K562 (cell line): ENCODE measurements around the gene CTNNB1. TPM values are rescaled to one million over a fixed set of nuclear protein-coding genes. Genes with fewer than 3 reads are reported as not detected.

Experiments used
- ATAC-seq: fragments of 200-7000 bp; cut with Tn5 transposase; 3 replicates; pipeline ENCODE4 v1.9.1; 2020; ENCODE audit warnings: moderate library complexity
- BruUV-seq: library from RNA; stranded (reverse); fragments of 400-500 nt; replicated peaks from 2 replicates; lab custom pipeline; 2021; lab: Mats Ljungman, UMichigan
- CTCF ChIA-PET: fragments of 300-600 bp; formaldehyde crosslinking; extraction: SDS; loops from one replicate; lab custom pipeline; 2021; ENCODE audit warnings: low intra/inter-chr PET ratio; lab: Yijun Ruan, JAX
- POLR2A ChIA-PET: fragments of 300-600, 350-650 bp; sonication (Branson Sonifier 250); formaldehyde crosslinking; extraction: SDS; loops from one replicate; lab custom pipeline; 2021; ENCODE audit warnings: antibody characterized with exemption, inconsistent platforms; lab: Yijun Ruan, JAX
- DNase-seq, 4 experiments: peaks; one replicate each; pipeline versions ENCODE4 v3.0.0 to v3.0.0-alpha.2; 2011 to 2018; ENCODE audit warnings: low spot score in 3 of 4, mixed read lengths in 3 of 4; ENCODE audit errors: extremely low read depth in 1 of 4
- FAIRE-seq: peaks from 2 replicates; lab custom pipeline; 2011; peaks lifted over from hg19 to GRCh38; lab: Jason Lieb, UNC
- H2AFZ ChIP-seq: 2 replicates; pipeline ENCODE4 v1.6.0; 2011; ENCODE audit warnings: low read depth, low read length, control low read depth, inconsistent platforms
- H3K27ac ChIP-seq: fragments of 200-600 bp; 3 replicates; pipeline ENCODE4 v1.8.0; 2011; ENCODE audit warnings: low read depth, mild to moderate bottlenecking, control low read depth, inconsistent platforms, low read length, moderate library complexity, mixed read lengths; ENCODE audit errors: extremely low read depth
- H3K27me3 ChIP-seq, 2 experiments: fragments of 300-600 bp in 1 of 2; 2 replicates in 1 of 2; 3 replicates in 1 of 2; pipeline versions ENCODE4 v1.6.0 to v1.8.0; 2011; ENCODE audit warnings: inconsistent platforms in 2 of 2, low read length in 2 of 2, mild to moderate bottlenecking in 1 of 2, mixed read lengths in 1 of 2, moderate library complexity in 1 of 2; ENCODE audit not compliant: control insufficient read depth in 2 of 2, insufficient read depth in 2 of 2
- H3K36me3 ChIP-seq: fragments of 300-600 bp; 3 replicates; pipeline ENCODE4 v1.8.0; 2011; ENCODE audit warnings: mild to moderate bottlenecking, low read length, inconsistent platforms; ENCODE audit not compliant: control insufficient read depth, insufficient read depth
- H3K4me1 ChIP-seq, 2 experiments: fragments of 200-600 bp in 1 of 2; replicated peaks in 1 of 2; 2 replicates in 1 of 2; 3 replicates in 1 of 2; pipeline versions ENCODE4 v1.5.1 to v1.8.0; 2011; ENCODE audit warnings: inconsistent platforms in 2 of 2, low read length in 2 of 2, mild to moderate bottlenecking in 1 of 2, mixed read lengths in 1 of 2, moderate library complexity in 1 of 2; ENCODE audit not compliant: control insufficient read depth in 2 of 2, insufficient read depth in 2 of 2
- H3K4me2 ChIP-seq: 2 replicates; pipeline ENCODE4 v1.6.1; 2011; ENCODE audit warnings: low read length, control low read depth, inconsistent platforms, mixed read lengths; ENCODE audit not compliant: insufficient read depth
- H3K4me3 ChIP-seq: fragments of 200-600 bp; sonication (generic), shearing (Covaris generic); 2 replicates; pipeline ENCODE4 v1.5.1; 2016; ENCODE audit warnings: control low read depth, inconsistent platforms
- H3K79me2 ChIP-seq: fragments of 200-600 bp; 3 replicates; pipeline ENCODE4 v1.8.0; 2011; ENCODE audit warnings: low read length, inconsistent platforms; ENCODE audit not compliant: control insufficient read depth, insufficient read depth
- H3K9ac ChIP-seq, 2 experiments: 2 replicates each; pipeline versions ENCODE4 v1.6.0 to v1.6.1; 2011; ENCODE audit warnings: low read depth in 2 of 2, low read length in 2 of 2, control low read depth in 1 of 2, inconsistent platforms in 1 of 2, mild to moderate bottlenecking in 1 of 2, mixed read lengths in 1 of 2; ENCODE audit not compliant: insufficient read depth in 1 of 2
- H3K9me1 ChIP-seq: one replicate; pipeline ENCODE4 v1.6.0; 2011; ENCODE audit warnings: inconsistent platforms, mild to moderate bottlenecking, low read length, moderate library complexity; ENCODE audit not compliant: control insufficient read depth, insufficient read depth
- H3K9me3 ChIP-seq: replicated peaks from 2 replicates; pipeline ENCODE4 v1.5.1; 2011; ENCODE audit warnings: low read depth, low read length, inconsistent platforms; ENCODE audit not compliant: control insufficient read depth, insufficient read depth
- H4K20me1 ChIP-seq: replicated peaks from 2 replicates; pipeline ENCODE4 v1.6.1; 2011; ENCODE audit warnings: low read length, inconsistent platforms, mixed read lengths; ENCODE audit not compliant: control insufficient read depth, insufficient read depth
- BRCA1 ChIP-seq, 2 experiments: fragments of 450-650 bp in 1 of 2; sonication (generic) in 1 of 2; formaldehyde crosslinking in 1 of 2; IDR thresholded peaks; 2 replicates each; pipeline versions ENCODE4 v1.5.0 to v1.6.1; 2017 to 2020; ENCODE audit warnings: mild to moderate bottlenecking in 1 of 2, missing genetic modification reagents in 1 of 2
- CREB3L1 ChIP-seq: fragments of 450-650 bp; IDR thresholded peaks from 2 replicates; pipeline ENCODE4 v1.6.1; 2014; ENCODE audit warnings: low read depth, mild to moderate bottlenecking, moderate library complexity, borderline replicate concordance
- E2F5 ChIP-seq: sonication (generic); formaldehyde crosslinking; IDR thresholded peaks from 2 replicates; pipeline ENCODE4 v1.8.0; 2022; ENCODE audit warnings: mild to moderate bottlenecking, missing genetic modification reagents
- E2F8 ChIP-seq: fragments of 450-650 bp; IDR thresholded peaks from 2 replicates; pipeline ENCODE4 v1.7.1; 2018; ENCODE audit warnings: mild to moderate bottlenecking, low read depth; ENCODE audit not compliant: partially characterized antibody
- FOS ChIP-seq: IDR thresholded peaks from 3 replicates; pipeline ENCODE4 v1.6.1; 2011; ENCODE audit not compliant: insufficient read length; ENCODE audit errors: extremely low read depth
- GABPB2 ChIP-seq: fragments of 250-450 bp; sonication (Bioruptor Pico); conservative IDR thresholded peaks from 2 replicates; pipeline ENCODE4 v1.5.1; 2021; ENCODE audit warnings: mild to moderate bottlenecking
- KLF1 ChIP-seq: fragments of 450-650 bp; IDR thresholded peaks from 2 replicates; pipeline ENCODE4 v1.6.1; 2016; ENCODE audit warnings: missing genetic modification characterization, missing compliant biosample characterization
- MIER1 ChIP-seq: fragments of 450-650 bp; IDR thresholded peaks from 2 replicates; pipeline ENCODE4 v1.6.1; 2016; ENCODE audit warnings: antibody characterized with exemption, mild to moderate bottlenecking, low read depth
- NR3C1 ChIP-seq: sonication (generic); formaldehyde crosslinking; IDR thresholded peaks from 2 replicates; pipeline ENCODE4 v1.8.1; 2022; ENCODE audit warnings: missing genetic modification reagents
- RBM14 ChIP-seq: fragments of 200-400 bp; formaldehyde crosslinking; IDR thresholded peaks from 2 replicates; pipeline ENCODE4 v1.6.1; 2018; ENCODE audit warnings: low read depth, mild to moderate bottlenecking, low read length, moderate library complexity, borderline replicate concordance; ENCODE audit not compliant: insufficient read depth
- RHOXF2B ChIP-seq: fragments of 250-450 bp; sonication (Bioruptor Pico); conservative IDR thresholded peaks from 2 replicates; pipeline ENCODE4 v1.5.1; 2021
- RNF2 ChIP-seq: sonication (generic); IDR thresholded peaks from 2 replicates; pipeline ENCODE4 v1.6.1; 2016
- SMAD3 ChIP-seq: fragments of 450-650 bp; formaldehyde crosslinking; conservative IDR thresholded peaks from 2 replicates; pipeline ENCODE4 v1.4.0; 2020; ENCODE audit warnings: mild to moderate bottlenecking
- SRSF1 ChIP-seq: fragments of 200-400 bp; formaldehyde crosslinking; IDR thresholded peaks from 2 replicates; pipeline ENCODE4 v1.6.1; 2017; ENCODE audit warnings: mild to moderate bottlenecking, low read depth, low read length, moderate library complexity
- TFAP4 ChIP-seq: sonication (generic); formaldehyde crosslinking; IDR thresholded peaks from 2 replicates; pipeline ENCODE4 v1.8.0; 2022; ENCODE audit warnings: missing genetic modification reagents, mild to moderate bottlenecking, moderate library complexity, borderline replicate concordance
- TGIF2 ChIP-seq: sonication (generic); formaldehyde crosslinking; IDR thresholded peaks from 2 replicates; pipeline ENCODE4 v1.8.1; 2022; ENCODE audit warnings: mild to moderate bottlenecking, missing genetic modification reagents, moderate library complexity
- ZNF780A ChIP-seq: fragments of 250-450 bp; sonication (Bioruptor Pico); IDR thresholded peaks from 2 replicates; pipeline ENCODE4 v1.5.0; 2021; ENCODE audit warnings: mild to moderate bottlenecking
- WGBS: fragments of 100-300 bp; shearing (Covaris generic); methylation state at CpG from one replicate; pipeline ENCODE4 v1.1.6; 2016; ENCODE audit warnings: low coverage, mixed read lengths; ENCODE audit not compliant: insufficient coverage; ENCODE audit errors: missing lambda C conversion rate; 5-methylcytosine and 5-hydroxymethylcytosine counted together
- in situ Hi-C: fragments of 300-500 bp; cut with MboI; formaldehyde crosslinking; loops from 4 replicates; pipeline ENCODE4 v1.15.0; 2018; ENCODE audit warnings: inconsistent platforms, mixed read lengths
- intact Hi-C: fragments of 100-400 bp; cut with micrococcal nuclease; formaldehyde crosslinking; loops from 2 replicates; pipeline ENCODE4 v1.14.2; 2022
- polyA plus RNA-seq, 8 experiments: library from polyadenylated mRNA; depleted of rRNA in 4 of 8; stranded (reverse) in 5 of 8; unstranded in 3 of 8; fragments of >200 nt; fragmentation: Nextera tagmentation in 2 of 8; fragmentation: Illumina TruSeq in 1 of 8; extraction: Ambion mirVana in 2 of 8; extraction: Trizol in 1 of 8; gene quantifications; 2 replicates each; pipeline versions ENCODE4 v1.2.1 to v1.2.3, GENCODE V29; 2011 to 2014; ENCODE audit warnings: inconsistent platforms in 1 of 8, missing spikeins in 1 of 8
- total RNA-seq, 7 experiments: library from RNA; depleted of rRNA in 6 of 7; stranded (reverse); fragments of >200 nt in 6 of 7; fragmentation: Illumina TruSeq in 2 of 7; extraction: Trizol in 2 of 7; gene quantifications; 2 replicates each; pipeline versions ENCODE4 v1.2.1 to v1.2.3, GENCODE V29; 2011 to 2021; ENCODE audit warnings: low replicate concordance in 1 of 7

The CTNNB1 gene
- total and polyA plus RNA-seq, 9 of the 15 experiments (the other 6 are each of a cell fraction or from before 2014, with no cell fraction given): 44.3 to 193 (median 154) TPM

GRCh38 chr3:41163421-41163820 lies 35.9 kb upstream of the CTNNB1 start:
- in situ Hi-C loops: no loop called here
- no peaks in the 10 kb centered on the region for H3K9me1 ChIP-seq
- no TSS peak for BruUV-seq
- no peak for DNase-seq
- H3K4me3 ChIP-seq: no peak overlapping the region
- TF ChIP-seq SRSF1: no peak
- no peak for TF ChIP-seq KLF1 (tag)
- TF ChIP-seq SMAD3 (CRISPR knock-in tag): no peak
- no peak for TF ChIP-seq RNF2
- TF ChIP-seq TFAP4 (CRISPR knock-in tag): no peak
- no peak for TF ChIP-seq RHOXF2B (CRISPR knock-in tag)
- no peak for TF ChIP-seq BRCA1 (IDR thresholded peaks at IDR 0.05)
- no peak for TF ChIP-seq BRCA1 (CRISPR knock-in tag; IDR thresholded peaks at IDR 0.05)
- TF ChIP-seq E2F5 (CRISPR knock-in tag): no peak
- TF ChIP-seq MIER1: no peak
- TF ChIP-seq RBM14: no peak
- no peak for TF ChIP-seq ZNF780A
- no peak for TF ChIP-seq CREB3L1
- no peak for TF ChIP-seq FOS
- TF ChIP-seq GABPB2: no peak
- TF ChIP-seq E2F8: no peak
- TF ChIP-seq NR3C1 (CRISPR knock-in tag): no peak
- no peak for TF ChIP-seq TGIF2
- no peaks in the 10 kb centered on the region for H4K20me1 ChIP-seq
- intact Hi-C loops: no loop called here
- ChIA-PET POLR2A (no interaction called here), CTCF (no interaction called here)
- no peak overlapping the region for H3K4me2 ChIP-seq
- H3K27ac ChIP-seq: no peak overlapping the region
- no peak overlapping the region for H3K9ac ChIP-seq
- no peaks in the 10 kb centered on the region for H3K36me3 ChIP-seq
- no peaks in the 10 kb centered on the region for H3K9me3 ChIP-seq
- WGBS: 0% methylated on average over 3 of the region's 3 CpGs
- H3K79me2 ChIP-seq: no peaks in the 10 kb centered on the region
- FAIRE-seq: no peak
- ATAC-seq: no peak
- H3K4me1 ChIP-seq: no peaks in the 10 kb centered on the region
- peaks cover 0 to 3% of the 10 kb centered on the region in 2 experiments; a peak in 2 of 5 replicates for H3K27me3 ChIP-seq
- no peak overlapping the region for H2AFZ ChIP-seq
